ENCODE results near the gene BHMT2. TPM values are rescaled to one million over a fixed set of nuclear protein-coding genes. Genes with fewer than 3 reads are reported as not detected.

BHMT2 gene
- polyA plus RNA-seq, 1 of the 3 experiments (the other 2 are of a cell fraction) = not detected

GRCh38 chr5:79120221-79120620 is 50.7 kb downstream of the BHMT2 start (continued):
- TF ChIP-seq, protein P1, sequence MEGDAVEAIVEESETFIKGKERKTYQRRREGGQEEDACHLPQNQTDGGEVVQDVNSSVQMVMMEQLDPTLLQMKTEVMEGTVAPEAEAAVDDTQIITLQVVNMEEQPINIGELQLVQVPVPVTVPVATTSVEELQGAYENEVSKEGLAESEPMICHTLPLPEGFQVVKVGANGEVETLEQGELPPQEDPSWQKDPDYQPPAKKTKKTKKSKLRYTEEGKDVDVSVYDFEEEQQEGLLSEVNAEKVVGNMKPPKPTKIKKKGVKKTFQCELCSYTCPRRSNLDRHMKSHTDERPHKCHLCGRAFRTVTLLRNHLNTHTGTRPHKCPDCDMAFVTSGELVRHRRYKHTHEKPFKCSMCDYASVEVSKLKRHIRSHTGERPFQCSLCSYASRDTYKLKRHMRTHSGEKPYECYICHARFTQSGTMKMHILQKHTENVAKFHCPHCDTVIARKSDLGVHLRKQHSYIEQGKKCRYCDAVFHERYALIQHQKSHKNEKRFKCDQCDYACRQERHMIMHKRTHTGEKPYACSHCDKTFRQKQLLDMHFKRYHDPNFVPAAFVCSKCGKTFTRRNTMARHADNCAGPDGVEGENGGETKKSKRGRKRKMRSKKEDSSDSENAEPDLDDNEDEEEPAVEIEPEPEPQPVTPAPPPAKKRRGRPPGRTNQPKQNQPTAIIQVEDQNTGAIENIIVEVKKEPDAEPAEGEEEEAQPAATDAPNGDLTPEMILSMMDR (IDR thresholded peaks at IDR 0.05) = no peak
- TF ChIP-seq REST (IDR thresholded peaks at IDR 0.05; ENCODE audit: low read depth, low read length) = no peak

DNA sequence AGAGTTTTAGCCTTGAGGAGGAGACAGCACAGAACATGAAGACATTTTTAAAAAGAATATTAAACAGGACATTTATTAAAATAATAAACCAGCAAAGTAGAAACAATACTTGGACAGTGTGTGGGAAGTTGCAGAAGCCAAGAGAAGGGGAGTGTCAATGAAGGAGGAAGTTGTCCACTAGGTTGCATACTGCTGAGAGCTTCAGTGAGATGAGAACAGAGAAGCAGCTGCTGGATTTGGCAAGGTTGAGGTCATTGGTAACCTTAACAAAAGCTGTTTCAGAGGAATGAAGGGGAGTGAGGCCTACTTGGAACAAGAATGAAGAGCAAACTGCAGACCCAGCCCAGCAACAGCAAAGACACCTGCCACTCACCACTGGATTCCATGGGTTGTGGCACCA is 53.4 kb downstream of the BHMT2 start:
- no peaks in the 10 kb centered on the region for H3K27me3 ChIP-seq (ENCODE audit: insufficient read depth)
- no peaks in the 10 kb centered on the region for H3K4me1 ChIP-seq (ENCODE audit: control insufficient read depth in 1 of 2, insufficient read depth in 2 of 2, low read depth in 1 of 2, low read length in 1 of 2)
- H3K4me3 ChIP-seq (ENCODE audit: low read depth in 2 of 2, low read length in 1 of 2) = no peak overlapping the region
- no peak overlapping the region for H3K4me2 ChIP-seq
- CTCF ChIA-PET = interaction anchor here (2.2 to 6.6 kb wide), 2 partner anchors 99 to 102 kb away, joined by 7 to 42 read pairs; no protein-coding TSS in a partner anchor
- H3K9ac ChIP-seq = no peak overlapping the region
- H3F3A ChIP-seq (replicated peaks; ENCODE audit: insufficient read depth) = no peaks in the 10 kb centered on the region
- no peaks in the 10 kb centered on the region for H3K79me2 ChIP-seq (ENCODE audit: insufficient read depth)
- no peak overlapping the region for H2AFZ ChIP-seq (ENCODE audit: low read depth)
- POLR2A ChIA-PET = no interaction called here
- no peak for TF ChIP-seq ELF1 (IDR thresholded peaks at IDR 0.05)
- DNase-seq = no peak
- H3K9me2 ChIP-seq = no peaks in the 10 kb centered on the region
- no peaks in the 10 kb centered on the region for H3K36me3 ChIP-seq (replicated peaks in 1 of 2; ENCODE audit: control insufficient read depth in 1 of 2, insufficient read depth in 2 of 2, low read length in 1 of 2)
- no peaks in the 10 kb centered on the region for H3K9me3 ChIP-seq
- no peaks in the 10 kb centered on the region for H4K20me1 ChIP-seq (ENCODE audit: insufficient read depth)
- no peak overlapping the region for H3K27ac ChIP-seq (ENCODE audit: low read depth in 2 of 2, low read length in 1 of 2)

DNA sequence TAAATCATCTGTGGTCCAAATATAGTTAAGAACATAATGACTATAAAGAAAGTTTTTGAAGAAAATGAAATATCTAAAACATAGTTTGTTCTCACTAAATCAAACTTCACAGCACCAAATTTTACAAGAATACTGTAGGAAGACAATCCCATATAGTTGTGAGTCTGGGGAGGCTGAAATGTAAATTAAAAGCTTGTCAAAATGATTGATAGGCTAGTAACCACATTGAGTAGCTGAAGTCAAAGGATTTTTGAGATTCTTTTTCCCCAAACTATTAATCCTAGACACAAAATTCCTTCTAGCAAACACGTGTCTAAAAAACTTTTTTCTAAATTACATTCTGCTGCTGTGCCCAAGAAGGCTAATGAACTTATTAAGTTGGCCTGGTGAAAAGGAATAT is 55.0 kb downstream of the BHMT2 start:
- ChIA-PET POLR2A (no interaction called here), CTCF (interaction anchor here (1.3 to 6.6 kb wide), 4 partner anchors 8 to 104 kb away, joined by 3 to 42 read pairs (median 6); no protein-coding TSS in a partner anchor)
- H4K20me1 ChIP-seq (ENCODE audit: insufficient read depth) = no peaks in the 10 kb centered on the region
- no peak overlapping the region for H3K27ac ChIP-seq (ENCODE audit: low read depth in 2 of 2, low read length in 1 of 2)
- no peaks in the 10 kb centered on the region for H3K79me2 ChIP-seq (ENCODE audit: insufficient read depth)
- WGBS (ENCODE audit: low lambda C conversion rate) = 57% methylated on average over 1 of the region's 1 CpG
- no peak overlapping the region for H3K4me2 ChIP-seq
- DNase-seq = no peak
- no peaks in the 10 kb centered on the region for H3K36me3 ChIP-seq (replicated peaks in 1 of 2; ENCODE audit: control insufficient read depth in 1 of 2, insufficient read depth in 2 of 2, low read length in 1 of 2)
- TF ChIP-seq EP300 (IDR thresholded peaks at IDR 0.05; ENCODE audit: borderline replicate concordance in 1 of 2, low read depth in 1 of 2, low read length in 1 of 2) (no peak), RAD21 (IDR thresholded peaks at IDR 0.05; ENCODE audit: low read length) (no peak), JUND (IDR thresholded peaks at IDR 0.05) (no peak), TAF1 (IDR thresholded peaks at IDR 0.05; ENCODE audit: borderline replicate concordance, low read depth, low read length) (no peak), PBX3 (IDR thresholded peaks at IDR 0.05) (no peak), POLR2AphosphoS5 (IDR thresholded peaks at IDR 0.05; ENCODE audit: low read depth, low read length) (no peak), NRF1 (IDR thresholded peaks at IDR 0.05; ENCODE audit: low read depth, low read length) (no peak), FOXM1 (IDR thresholded peaks at IDR 0.05; ENCODE audit: low read depth) (no peak), SIN3A (IDR thresholded peaks at IDR 0.05; ENCODE audit: borderline replicate concordance, low read depth, low read length) (no peak), TEAD4 (IDR thresholded peaks at IDR 0.05; ENCODE audit: borderline replicate concordance, insufficient read depth) (no peak), FOSL2 (IDR thresholded peaks at IDR 0.05; ENCODE audit: borderline replicate concordance, low read depth) (no peak), NFIC (IDR thresholded peaks at IDR 0.05; ENCODE audit: borderline replicate concordance) (no peak), CHD2 (IDR thresholded peaks at IDR 0.05; ENCODE audit: low read length, partially characterized antibody) (no peak)
- H3K9me3 ChIP-seq = no peaks in the 10 kb centered on the region
- H3K4me3 ChIP-seq (ENCODE audit: low read depth in 2 of 2, low read length in 1 of 2) = no peak overlapping the region
- H3K27me3 ChIP-seq (ENCODE audit: insufficient read depth) = no peaks in the 10 kb centered on the region
- H3K9me2 ChIP-seq = no peaks in the 10 kb centered on the region
- H3K4me1 ChIP-seq (ENCODE audit: control insufficient read depth in 1 of 2, insufficient read depth in 2 of 2, low read depth in 1 of 2, low read length in 1 of 2) = no peaks in the 10 kb centered on the region
- no peak overlapping the region for H2AFZ ChIP-seq (ENCODE audit: low read depth)
- H3F3A ChIP-seq (replicated peaks; ENCODE audit: insufficient read depth) = no peaks in the 10 kb centered on the region
- no peak overlapping the region for H3K9ac ChIP-seq

Data from SK-N-SH (cell line).